GM21737 (cell line): ENCODE results near the gene CSNK2B.

Source experiments
- ATAC-seq: cut with Tn5 transposase; IDR thresholded peaks from one replicate; pipeline ENCODE4 v1.9.1; 2021; ENCODE audit warnings: mild to moderate bottlenecking, moderate library complexity; ENCODE audit not compliant: unreplicated experiment

Gene CSNK2B

GRCh38 chr6:31710523-31711219 lies 44.8 kb downstream of the CSNK2B start:
- ATAC-seq, result no peak

- no peak for ATAC-seq
Measured at GRCh38 chr6:31711233-31711632, 45.4 kb downstream of the CSNK2B start.

- no peak for ATAC-seq
Measured at GRCh38 chr6:31712296-31712695, 46.4 kb downstream of the CSNK2B start.

GRCh38 chr6:31713465-31713864 lies 47.6 kb downstream of the CSNK2B start:
- ATAC-seq, result no peak

GRCh38 chr6:31713991-31714684 lies 48.3 kb downstream of the CSNK2B start:
- ATAC-seq, result no peak

GRCh38 chr6:31715022-31715958 lies 49.4 kb downstream of the CSNK2B start, which contains the start of gene LY6G6D:
TSS of gene LY6G6D (plus strand) at chr6:31715348. CDS start at chr6:31715356, 8 bp downstream.
- ATAC-seq, result no peak

GRCh38 chr6:31717499-31718222 lies 51.8 kb downstream of the CSNK2B start:
- no peak for ATAC-seq

- no peak for ATAC-seq
Measured at GRCh38 chr6:31718265-31718664, 52.4 kb downstream of the CSNK2B start.

GRCh38 chr6:31719001-31719400 lies 53.1 kb downstream of the CSNK2B start:
- no peak for ATAC-seq
